ENCODE data around the gene TMEM182. TPM values are rescaled to one million over a fixed set of nuclear protein-coding genes. Genes with fewer than 3 reads are reported as not detected.

Gene TMEM182
- total RNA-seq, 4 donors from 2014 or later = 0.53 to 1.5 (median 0.75) TPM

DNA sequence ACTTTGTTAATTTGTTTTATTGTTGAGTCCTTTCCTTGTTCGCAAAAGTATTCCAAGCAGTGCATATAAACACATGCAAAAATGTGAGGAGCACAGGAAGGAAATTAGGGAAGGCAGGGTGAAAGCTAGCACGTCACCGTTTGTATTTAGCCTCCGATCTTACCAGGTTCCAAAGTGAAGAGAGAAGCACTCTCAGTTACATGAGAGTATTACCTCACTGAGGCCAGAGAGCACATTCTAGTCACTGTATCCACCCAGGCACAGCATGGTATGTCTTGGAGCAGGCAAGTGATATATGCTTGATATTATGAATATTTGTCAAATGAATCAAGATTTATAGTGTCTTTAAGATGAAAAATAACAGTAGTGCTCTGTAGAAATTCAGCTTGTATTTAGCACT is 6.5 kb upstream of the TMEM182 start:
- WGBS, 2 donors = 73 to 75% methylated on average over 4 of the region's 4 CpGs
- DNase-seq (ENCODE audit: low spot score in 2 of 2) = no peak
- H3K4me3 ChIP-seq (ENCODE audit: low read depth, poor library complexity, severe bottlenecking) = no peak overlapping the region
- intact Hi-C loops (cut with DNase I; ENCODE audit: low total_unique reads) = no loop called here
- no peak for TF ChIP-seq POLR2A (IDR thresholded peaks at IDR 0.05)
- TF ChIP-seq, protein P1, sequence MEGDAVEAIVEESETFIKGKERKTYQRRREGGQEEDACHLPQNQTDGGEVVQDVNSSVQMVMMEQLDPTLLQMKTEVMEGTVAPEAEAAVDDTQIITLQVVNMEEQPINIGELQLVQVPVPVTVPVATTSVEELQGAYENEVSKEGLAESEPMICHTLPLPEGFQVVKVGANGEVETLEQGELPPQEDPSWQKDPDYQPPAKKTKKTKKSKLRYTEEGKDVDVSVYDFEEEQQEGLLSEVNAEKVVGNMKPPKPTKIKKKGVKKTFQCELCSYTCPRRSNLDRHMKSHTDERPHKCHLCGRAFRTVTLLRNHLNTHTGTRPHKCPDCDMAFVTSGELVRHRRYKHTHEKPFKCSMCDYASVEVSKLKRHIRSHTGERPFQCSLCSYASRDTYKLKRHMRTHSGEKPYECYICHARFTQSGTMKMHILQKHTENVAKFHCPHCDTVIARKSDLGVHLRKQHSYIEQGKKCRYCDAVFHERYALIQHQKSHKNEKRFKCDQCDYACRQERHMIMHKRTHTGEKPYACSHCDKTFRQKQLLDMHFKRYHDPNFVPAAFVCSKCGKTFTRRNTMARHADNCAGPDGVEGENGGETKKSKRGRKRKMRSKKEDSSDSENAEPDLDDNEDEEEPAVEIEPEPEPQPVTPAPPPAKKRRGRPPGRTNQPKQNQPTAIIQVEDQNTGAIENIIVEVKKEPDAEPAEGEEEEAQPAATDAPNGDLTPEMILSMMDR (IDR thresholded peaks at IDR 0.05) = no peak

DNA sequence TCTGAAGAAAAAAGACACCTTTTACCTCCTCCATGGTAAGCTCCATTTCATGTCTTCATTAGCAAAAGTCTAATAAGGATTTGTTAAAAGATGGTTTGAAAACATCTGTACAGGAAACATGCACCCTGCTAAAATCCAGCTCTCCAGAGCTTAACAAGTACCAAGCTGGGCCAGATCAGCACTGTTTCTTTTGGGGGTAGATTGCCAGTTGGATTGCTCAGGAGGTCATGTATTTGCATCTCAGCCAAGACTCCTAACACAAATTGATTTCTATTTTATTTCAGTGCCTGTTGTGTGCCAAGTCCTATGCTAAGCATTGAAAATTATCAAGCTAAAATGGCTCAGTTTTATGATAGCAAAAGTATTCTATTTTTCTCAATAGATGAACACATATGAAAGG is 3.4 kb upstream of the TMEM182 start:
- intact Hi-C loops (cut with DNase I; ENCODE audit: low total_unique reads) = no loop called here
- TF ChIP-seq, protein P1 (IDR thresholded peaks at IDR 0.05) = no peak
- no peak for TF ChIP-seq POLR2A (IDR thresholded peaks at IDR 0.05)
- H3K4me3 ChIP-seq (ENCODE audit: low read depth, poor library complexity, severe bottlenecking) = no peak overlapping the region
- no peak for DNase-seq (ENCODE audit: low spot score in 2 of 2)

DNA sequence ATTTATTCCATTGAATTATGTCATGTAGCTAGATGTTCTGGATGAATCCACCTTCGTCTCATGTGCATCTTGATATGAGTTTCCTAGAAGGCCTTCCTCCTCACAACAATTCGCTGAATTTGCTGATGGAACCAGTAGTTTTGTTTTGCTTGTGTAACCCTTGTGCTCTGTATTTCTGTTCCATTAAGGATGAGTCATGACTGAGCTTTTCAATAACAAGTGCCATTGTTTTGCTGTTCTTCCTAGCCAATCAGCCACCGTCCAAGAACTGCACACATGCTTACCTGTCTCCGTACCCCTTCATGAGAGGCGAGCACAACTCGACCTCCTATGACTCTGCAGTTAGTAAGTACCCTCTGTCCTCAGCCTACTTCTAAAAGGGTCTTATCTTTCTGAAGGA is 2.3 kb downstream of the TMEM182 start:
- 88 to 96% methylated on average over 6 of the region's 6 CpGs for WGBS, 2 donors
- no peak overlapping the region for H3K4me3 ChIP-seq (ENCODE audit: low read depth, poor library complexity, severe bottlenecking)
- TF ChIP-seq POLR2A (IDR thresholded peaks at IDR 0.05) = no peak
- TF ChIP-seq, protein P1 (IDR thresholded peaks at IDR 0.05) = no peak
- intact Hi-C loops (cut with DNase I; ENCODE audit: low total_unique reads) = no loop called here
- no peak for DNase-seq (ENCODE audit: low spot score in 2 of 2)

DNA sequence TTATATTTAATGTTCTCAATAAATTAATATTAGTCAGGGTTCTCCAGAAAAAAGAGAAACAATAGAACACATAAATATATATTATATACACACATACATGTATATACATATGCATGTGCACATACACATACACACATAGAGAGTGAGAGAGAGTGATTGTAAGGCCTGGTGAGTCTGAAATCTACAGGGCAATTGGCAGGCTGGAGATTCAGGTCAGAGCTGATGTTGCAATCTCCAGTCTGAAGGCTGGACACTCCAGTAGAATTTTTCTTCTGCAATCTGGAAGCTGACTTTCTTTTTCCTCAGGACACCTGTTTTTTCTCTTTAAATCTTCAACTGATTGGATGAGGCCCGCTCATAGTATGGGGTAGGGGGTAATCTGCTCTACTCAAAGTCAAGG is 3.2 kb downstream of the TMEM182 start:
- TF ChIP-seq POLR2A (IDR thresholded peaks at IDR 0.05) = no peak
- intact Hi-C loops (cut with DNase I; ENCODE audit: low total_unique reads) = no loop called here
- no peak for DNase-seq (ENCODE audit: low spot score in 2 of 2)
- 93 to 100% methylated on average over 1 of the region's 1 CpG for WGBS, 2 donors
- H3K4me3 ChIP-seq (ENCODE audit: low read depth, poor library complexity, severe bottlenecking) = no peak overlapping the region

DNA sequence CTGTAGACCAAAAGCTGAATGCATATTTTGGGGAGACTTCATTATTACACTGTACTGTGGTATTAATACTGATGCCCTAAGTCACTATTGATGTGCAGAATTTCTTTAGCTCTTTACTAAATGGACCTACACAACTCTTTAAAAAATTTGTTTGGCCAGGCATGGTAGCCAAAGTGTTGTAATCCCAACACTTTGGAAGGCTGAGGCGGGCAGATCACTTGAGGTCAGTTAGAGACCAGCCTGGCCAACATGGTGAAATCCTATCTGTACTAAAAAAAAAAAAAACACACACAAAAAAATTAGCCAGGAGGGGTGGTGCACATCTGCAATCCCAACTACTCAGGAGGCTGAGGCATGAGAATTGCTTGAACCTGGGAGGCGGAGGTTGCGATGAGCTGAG is 6.4 kb downstream of the TMEM182 start:
- DNase-seq (ENCODE audit: low spot score in 2 of 2) = no peak
- no peak overlapping the region for H3K4me3 ChIP-seq (ENCODE audit: low read depth, poor library complexity, severe bottlenecking)
- intact Hi-C loops (cut with DNase I; ENCODE audit: low total_unique reads) = no loop called here
- TF ChIP-seq, protein P1 (IDR thresholded peaks at IDR 0.05) = no peak
- TF ChIP-seq POLR2A (IDR thresholded peaks at IDR 0.05) = no peak
- WGBS, 2 donors = 95 to 96% methylated on average over 3 of the region's 3 CpGs

DNA sequence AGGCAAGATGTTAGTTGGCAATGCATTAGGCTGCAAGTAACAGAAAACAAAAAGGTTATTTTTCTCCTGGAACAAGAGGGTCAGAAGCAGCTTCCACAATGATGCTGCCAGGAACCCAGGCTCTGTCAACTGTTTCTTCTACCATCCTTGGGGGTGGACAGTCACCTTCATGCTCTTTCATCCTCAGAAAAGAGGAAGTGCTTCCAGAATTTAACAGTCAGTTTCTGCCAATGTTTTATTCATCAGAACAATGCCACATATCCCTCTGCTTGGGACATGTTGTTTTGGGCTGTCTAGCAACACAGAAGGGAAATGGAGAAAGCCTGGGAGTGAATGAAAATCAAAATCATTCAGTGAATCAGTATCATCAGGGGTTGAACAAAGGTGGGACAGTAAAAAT is 7.1 kb downstream of the TMEM182 start:
- no peak for DNase-seq (ENCODE audit: low spot score in 2 of 2)
- intact Hi-C loops (cut with DNase I; ENCODE audit: low total_unique reads) = no loop called here
- H3K4me3 ChIP-seq (ENCODE audit: low read depth, poor library complexity, severe bottlenecking) = no peak overlapping the region
- TF ChIP-seq POLR2A (IDR thresholded peaks at IDR 0.05) = no peak
- TF ChIP-seq, protein P1 (IDR thresholded peaks at IDR 0.05) = no peak

Measured in lower leg skin (tissue), 4 donors.